ENCODE results near the gene SPAG5.

GRCh38 chr17:28570716-28571360 is 28.0 kb downstream of the SPAG5 start:
- TF ChIP-seq TAF1 (conservative IDR thresholded peaks at IDR 0.05), result no peak
- no peak for TF ChIP-seq FOXA1 (IDR thresholded peaks at IDR 0.05)
- no peak for TF ChIP-seq NR2F2 (IDR thresholded peaks at IDR 0.05)
- TF ChIP-seq YY1 (IDR thresholded peaks at IDR 0.05), result no peak
- TF ChIP-seq, protein P1, sequence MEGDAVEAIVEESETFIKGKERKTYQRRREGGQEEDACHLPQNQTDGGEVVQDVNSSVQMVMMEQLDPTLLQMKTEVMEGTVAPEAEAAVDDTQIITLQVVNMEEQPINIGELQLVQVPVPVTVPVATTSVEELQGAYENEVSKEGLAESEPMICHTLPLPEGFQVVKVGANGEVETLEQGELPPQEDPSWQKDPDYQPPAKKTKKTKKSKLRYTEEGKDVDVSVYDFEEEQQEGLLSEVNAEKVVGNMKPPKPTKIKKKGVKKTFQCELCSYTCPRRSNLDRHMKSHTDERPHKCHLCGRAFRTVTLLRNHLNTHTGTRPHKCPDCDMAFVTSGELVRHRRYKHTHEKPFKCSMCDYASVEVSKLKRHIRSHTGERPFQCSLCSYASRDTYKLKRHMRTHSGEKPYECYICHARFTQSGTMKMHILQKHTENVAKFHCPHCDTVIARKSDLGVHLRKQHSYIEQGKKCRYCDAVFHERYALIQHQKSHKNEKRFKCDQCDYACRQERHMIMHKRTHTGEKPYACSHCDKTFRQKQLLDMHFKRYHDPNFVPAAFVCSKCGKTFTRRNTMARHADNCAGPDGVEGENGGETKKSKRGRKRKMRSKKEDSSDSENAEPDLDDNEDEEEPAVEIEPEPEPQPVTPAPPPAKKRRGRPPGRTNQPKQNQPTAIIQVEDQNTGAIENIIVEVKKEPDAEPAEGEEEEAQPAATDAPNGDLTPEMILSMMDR (IDR thresholded peaks at IDR 0.05; ENCODE audit: low read depth, low read length, missing input control), result no peak

All from liver (tissue), 3 donors.